PC-3 (cell line): ENCODE data around the gene PRKAR1A. TPM values are rescaled to one million over a fixed set of nuclear protein-coding genes. Genes with fewer than 3 reads are reported as not detected.

ENCODE experiments used
- ATAC-seq: fragments of 200-7000 bp; cut with Tn5 transposase; 2 replicates; pipeline ENCODE4 v1.9.1; 2020; ENCODE audit warnings: mild to moderate bottlenecking, moderate library complexity
- BruUV-seq: library from RNA; stranded (reverse); fragments of 400-500 nt; replicated peaks from 2 replicates; lab custom pipeline; 2021; lab: Mats Ljungman, UMichigan
- CTCF ChIA-PET: fragments of 300-600 bp; sonication (Branson Sonifier 250); formaldehyde crosslinking; loops from one replicate; lab custom pipeline; 2022; ENCODE audit warnings: antibody characterized with exemption; lab: Charles Lee
- POLR2A ChIA-PET: fragments of 300-600 bp; sonication (Branson Sonifier 250); formaldehyde crosslinking; loops from one replicate; lab custom pipeline; 2022; ENCODE audit warnings: antibody characterized with exemption; ENCODE audit not compliant: unreplicated experiment; lab: Charles Lee
- DNase-seq: peaks from one replicate; pipeline ENCODE4 v3.0.0-alpha.2; 2015
- H2AFZ ChIP-seq: fragments of 300-600 bp; sonication (generic); 2 replicates; pipeline ENCODE4 v1.6.0; 2016; ENCODE audit warnings: antibody characterized with exemption, low read length
- H3F3A ChIP-seq: fragments of 300-600 bp; sonication (generic); one replicate; pipeline ENCODE4 v1.6.0; 2017; ENCODE audit warnings: antibody characterized with exemption, low read length, control low read depth, mild to moderate bottlenecking; ENCODE audit not compliant: unreplicated experiment
- H3K27ac ChIP-seq: fragments of 300-600 bp; sonication (generic); 2 replicates; pipeline ENCODE4 v1.5.1; 2016; ENCODE audit warnings: mild to moderate bottlenecking, low read length
- H3K27me3 ChIP-seq: fragments of 300-600 bp; sonication (generic); 2 replicates; pipeline ENCODE4 v1.6.1; 2016; ENCODE audit warnings: low read length, mixed read lengths
- H3K36me3 ChIP-seq: fragments of 300-600 bp; sonication (generic); 2 replicates; pipeline ENCODE4 v1.6.1; 2016; ENCODE audit warnings: low read depth, mixed run types, low read length, mixed read lengths
- H3K4me1 ChIP-seq: fragments of 300-600 bp; sonication (generic); 2 replicates; pipeline ENCODE4 v1.5.1; 2016; ENCODE audit warnings: low read length; ENCODE audit not compliant: insufficient read depth
- H3K4me2 ChIP-seq: fragments of 300-600 bp; sonication (generic); 2 replicates; pipeline ENCODE4 v1.6.0; 2016; ENCODE audit warnings: low read length
- H3K4me3 ChIP-seq: fragments of 300-600 bp; sonication (generic); 2 replicates; pipeline ENCODE4 v1.5.1; 2016; ENCODE audit warnings: mild to moderate bottlenecking, low read length, mixed read lengths
- H3K79me2 ChIP-seq: fragments of 300-600 bp; sonication (generic); 2 replicates; pipeline ENCODE4 v1.6.1; 2017; ENCODE audit warnings: low read length, mixed read lengths
- H3K9ac ChIP-seq: fragments of 300-600 bp; sonication (generic); 2 replicates; pipeline ENCODE4 v1.6.0; 2016; ENCODE audit warnings: mild to moderate bottlenecking, low read length
- H3K9me2 ChIP-seq: fragments of 300-600 bp; sonication (generic); replicated peaks from 2 replicates; pipeline ENCODE4 v1.6.1; 2016; ENCODE audit warnings: mixed run types, low read length, mixed read lengths
- H3K9me3 ChIP-seq: fragments of 300-600 bp; sonication (generic); 2 replicates; pipeline ENCODE4 v1.6.1; 2016; ENCODE audit warnings: low read length, mixed read lengths
- H4K20me1 ChIP-seq: fragments of 300-600 bp; sonication (generic); 2 replicates; pipeline ENCODE4 v1.6.1; 2016; ENCODE audit warnings: low read length, mixed read lengths
- CTCF ChIP-seq: fragments of 300-600 bp; sonication (generic); conservative IDR thresholded peaks from 2 replicates; pipeline ENCODE4 v1.5.1; 2017; ENCODE audit warnings: antibody characterized with exemption, low read depth, mild to moderate bottlenecking, low read length
- EZH2 ChIP-seq: fragments of 300-600 bp; sonication (generic); IDR thresholded peaks from one replicate; pipeline ENCODE4 v1.6.1; 2017; ENCODE audit warnings: antibody characterized with exemption, mild to moderate bottlenecking, low read length; ENCODE audit not compliant: unreplicated experiment
- EZH2phosphoT487 ChIP-seq: fragments of 300-600 bp; sonication (generic); IDR thresholded peaks from 2 replicates; pipeline ENCODE4 v1.6.1; 2018; ENCODE audit warnings: mild to moderate bottlenecking, antibody characterized with exemption, low read length, borderline replicate concordance
- intact Hi-C: fragments of 100-400 bp; cut with micrococcal nuclease; formaldehyde crosslinking; loops from 2 replicates; pipeline ENCODE4 v1.9.0; 2023
- total RNA-seq: library from RNA; depleted of rRNA; stranded (reverse); fragments of >200 nt; gene quantifications from 2 replicates; pipeline ENCODE4 v1.2.3, GENCODE V29; 2014

The PRKAR1A gene
- total RNA-seq, 1 experiment from 2014 or later: 214 TPM

- CTCF ChIA-PET: no interaction called here
Measured at GRCh38 chr17:68468334-68468733, 43.9 kb upstream of the PRKAR1A start.

GRCh38 chr17:68468788-68469187, 43.4 kb upstream of the PRKAR1A start:
- no peak overlapping the region for H3K27ac ChIP-seq
- no peak overlapping the region for H3K4me2 ChIP-seq
- H4K20me1 ChIP-seq: no peaks in the 10 kb centered on the region
- no peaks in the 10 kb centered on the region; the same call in 1 of the 2 replicates for H3K27me3 ChIP-seq
- no peak overlapping the region for H3K4me3 ChIP-seq
- no peaks in the 10 kb centered on the region for H3F3A ChIP-seq
- CTCF ChIA-PET: no interaction called here
- no peaks in the 10 kb centered on the region for H3K79me2 ChIP-seq
- no peaks in the 10 kb centered on the region for H3K4me1 ChIP-seq
- no peak overlapping the region for H2AFZ ChIP-seq
- TF ChIP-seq EZH2phosphoT487: no peak
- no peak for TF ChIP-seq CTCF
- TF ChIP-seq EZH2: no peak
- H3K36me3 ChIP-seq: no peaks in the 10 kb centered on the region
- intact Hi-C loops: loop anchor here (5.0 kb wide), 1 partner anchor 411 kb away; no protein-coding TSS in a partner anchor
- DNase-seq (no peak), ATAC-seq (no peak)
- no peak overlapping the region for H3K9ac ChIP-seq
- no peaks in the 10 kb centered on the region for H3K9me2 ChIP-seq
- POLR2A ChIA-PET: no interaction called here
- H3K9me3 ChIP-seq: no peaks in the 10 kb centered on the region
- BruUV-seq: no TSS peak

More at GRCh38 chr17:68468334-68468733, 43.9 kb upstream of the PRKAR1A start:
- Histone ChIP-seq H3K9ac (no peak overlapping the region), H3F3A (no peaks in the 10 kb centered on the region), H3K9me2 (no peaks in the 10 kb centered on the region), H3K27ac (no peak overlapping the region), H2AFZ (no peak overlapping the region), H3K79me2 (no peaks in the 10 kb centered on the region), H4K20me1 (no peaks in the 10 kb centered on the region), H3K4me1 (no peaks in the 10 kb centered on the region), H3K36me3 (no peaks in the 10 kb centered on the region), H3K4me3 (no peak overlapping the region), H3K9me3 (no peaks in the 10 kb centered on the region), H3K4me2 (no peak overlapping the region), H3K27me3 (no peaks in the 10 kb centered on the region; the same call in 1 of the 2 replicates)
- intact Hi-C loops: loop anchor here (5.0 kb wide), 1 partner anchor 411 kb away; no protein-coding TSS in a partner anchor
- no TSS peak for BruUV-seq
- TF ChIP-seq EZH2phosphoT487: no peak
- ATAC-seq (no peak), DNase-seq (no peak)
- POLR2A ChIA-PET: no interaction called here

- Histone ChIP-seq H3K27me3 (no peaks in the 10 kb centered on the region; the same call in 1 of the 2 replicates), H3F3A (no peaks in the 10 kb centered on the region), H3K4me1 (no peaks in the 10 kb centered on the region), H3K9ac (no peak overlapping the region), H3K9me2 (no peaks in the 10 kb centered on the region), H3K4me2 (no peak overlapping the region), H3K36me3 (no peaks in the 10 kb centered on the region), H3K4me3 (no peak overlapping the region), H3K27ac (no peak overlapping the region), H2AFZ (no peak overlapping the region), H3K9me3 (no peaks in the 10 kb centered on the region), H3K79me2 (no peaks in the 10 kb centered on the region), H4K20me1 (no peaks in the 10 kb centered on the region)
- CTCF ChIA-PET: no interaction called here
- no TSS peak for BruUV-seq
- no peak for ATAC-seq
- intact Hi-C loops: no loop called here
- POLR2A ChIA-PET: no interaction called here
- TF ChIP-seq EZH2phosphoT487 (no peak), EZH2 (no peak), CTCF (no peak)
- DNase-seq: no peak
Measured at GRCh38 chr17:68470961-68471360, 41.3 kb upstream of the PRKAR1A start.
